Measurements from ENCODE around the gene NCS1. TPM values are rescaled to one million over a fixed set of nuclear protein-coding genes. Genes with fewer than 3 reads are reported as not detected.

NCS1 gene
- polyA plus RNA-seq, 3 donors = not detected

DNA sequence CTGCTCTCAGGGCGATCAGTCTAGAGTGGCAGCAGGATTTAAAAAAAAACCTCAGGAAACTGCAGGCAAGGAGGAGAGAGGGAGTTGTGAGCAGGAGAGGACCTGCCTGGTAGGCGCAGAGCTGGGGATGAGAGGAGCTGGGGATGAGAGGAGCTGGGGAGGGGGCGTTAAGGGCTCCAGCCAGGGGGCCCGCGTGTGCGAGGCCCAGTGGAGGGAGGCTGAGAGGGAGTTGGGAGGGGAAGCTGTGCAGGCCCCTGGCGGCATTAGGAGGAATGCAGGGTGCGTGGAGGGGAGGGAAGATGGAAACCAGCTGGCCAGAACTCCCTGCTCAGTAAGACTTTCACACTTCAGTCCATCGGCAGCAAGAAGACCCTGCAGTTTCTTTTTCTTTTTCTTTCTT, 48.1 kb downstream of the NCS1 start:
- Histone ChIP-seq H3K4me3 (replicated peaks in 1 of 3; ENCODE audit: low read depth in 2 of 3, low read length in 3 of 3) (no peak overlapping the region), H3K36me3 (replicated peaks in 1 of 2; ENCODE audit: control insufficient read depth in 1 of 2, insufficient read depth in 2 of 2, low read length in 2 of 2) (no peaks in the 10 kb centered on the region), H3K4me1 (ENCODE audit: control insufficient read depth in 1 of 2, insufficient read depth in 2 of 2, low read length in 2 of 2) (no peaks in the 10 kb centered on the region), H3K9me3 (replicated peaks in 1 of 2; ENCODE audit: control insufficient read depth in 1 of 2, insufficient read depth in 1 of 2, low read length in 2 of 2) (no peaks in the 10 kb centered on the region), H4K20me1 (ENCODE audit: insufficient read depth, low read length) (no peaks in the 10 kb centered on the region), H3K27me3 (ENCODE audit: control insufficient read depth in 2 of 2, insufficient read depth in 2 of 2, low read length in 2 of 2) (no peaks in the 10 kb centered on the region), H3K79me2 (ENCODE audit: insufficient read depth, low read length) (no peaks in the 10 kb centered on the region), H3K4me2 (replicated peaks; ENCODE audit: extremely low read depth, low read length, poor library complexity, severe bottlenecking) (no peak overlapping the region), H3K27ac (ENCODE audit: low read depth in 1 of 2, low read length in 2 of 2) (no peak overlapping the region), H3K9ac (ENCODE audit: insufficient read depth, low read length, poor library complexity, severe bottlenecking) (no peak overlapping the region), H2AFZ (ENCODE audit: insufficient read depth, low read depth, low read length, poor library complexity, severe bottlenecking) (no peak overlapping the region)
- TF ChIP-seq, protein P1, sequence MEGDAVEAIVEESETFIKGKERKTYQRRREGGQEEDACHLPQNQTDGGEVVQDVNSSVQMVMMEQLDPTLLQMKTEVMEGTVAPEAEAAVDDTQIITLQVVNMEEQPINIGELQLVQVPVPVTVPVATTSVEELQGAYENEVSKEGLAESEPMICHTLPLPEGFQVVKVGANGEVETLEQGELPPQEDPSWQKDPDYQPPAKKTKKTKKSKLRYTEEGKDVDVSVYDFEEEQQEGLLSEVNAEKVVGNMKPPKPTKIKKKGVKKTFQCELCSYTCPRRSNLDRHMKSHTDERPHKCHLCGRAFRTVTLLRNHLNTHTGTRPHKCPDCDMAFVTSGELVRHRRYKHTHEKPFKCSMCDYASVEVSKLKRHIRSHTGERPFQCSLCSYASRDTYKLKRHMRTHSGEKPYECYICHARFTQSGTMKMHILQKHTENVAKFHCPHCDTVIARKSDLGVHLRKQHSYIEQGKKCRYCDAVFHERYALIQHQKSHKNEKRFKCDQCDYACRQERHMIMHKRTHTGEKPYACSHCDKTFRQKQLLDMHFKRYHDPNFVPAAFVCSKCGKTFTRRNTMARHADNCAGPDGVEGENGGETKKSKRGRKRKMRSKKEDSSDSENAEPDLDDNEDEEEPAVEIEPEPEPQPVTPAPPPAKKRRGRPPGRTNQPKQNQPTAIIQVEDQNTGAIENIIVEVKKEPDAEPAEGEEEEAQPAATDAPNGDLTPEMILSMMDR (IDR thresholded peaks at IDR 0.05) = no peak
- H3K27me3 Mint-ChIP-seq (ENCODE audit: low read depth in 3 of 3) = peaks cover 0 to 5% (median 0%) of the 10 kb centered on the region in 3 donors
- H3K4me3 Mint-ChIP-seq = peak overlapping the region in 1 of 2 donors; percentile 42
- WGBS (ENCODE audit: insufficient coverage) = 77% methylated on average over 6 of the region's 9 CpGs
- no peaks in the 10 kb centered on the region for H3K4me1 Mint-ChIP-seq
- no peaks in the 10 kb centered on the region for H3K9me3 Mint-ChIP-seq
- intact Hi-C loops (cut with micrococcal nuclease) = no loop called here
- H3K27ac Mint-ChIP-seq = peak overlapping the region in 2 of 7 donors; percentile 5 to 64
- no peaks in the 10 kb centered on the region for H3K36me3 Mint-ChIP-seq
- DNase-seq = no peak

DNA sequence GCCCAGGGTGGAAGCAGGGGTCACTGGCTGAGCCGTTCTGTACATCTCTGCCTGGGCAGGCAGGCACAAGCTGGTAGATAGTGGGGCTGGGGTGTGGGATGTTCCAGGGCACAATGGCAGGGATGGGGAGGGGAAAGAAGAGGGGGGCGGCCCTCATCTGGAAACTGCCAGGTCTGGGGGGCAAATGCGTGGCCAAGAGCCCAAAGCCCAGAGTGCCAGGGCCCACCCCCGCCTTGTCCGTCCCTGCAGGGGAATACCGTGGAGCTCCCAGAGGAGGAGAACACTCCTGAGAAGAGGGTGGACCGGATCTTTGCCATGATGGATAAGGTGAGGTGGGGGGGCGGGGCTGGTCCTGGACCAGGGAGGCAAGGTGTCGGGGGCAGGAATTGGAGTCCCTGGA, 50.6 kb downstream of the NCS1 start:
- H3K9me3 ChIP-seq (replicated peaks in 1 of 2; ENCODE audit: control insufficient read depth in 1 of 2, insufficient read depth in 1 of 2, low read length in 2 of 2) = peaks cover 3 to 6% of the 10 kb centered on the region in 2 donors
- H3K4me1 Mint-ChIP-seq = no peaks in the 10 kb centered on the region
- H2AFZ ChIP-seq (ENCODE audit: insufficient read depth, low read depth, low read length, poor library complexity, severe bottlenecking) = no peak overlapping the region
- H4K20me1 ChIP-seq (ENCODE audit: insufficient read depth, low read length) = no peaks in the 10 kb centered on the region
- H3K4me3 ChIP-seq (replicated peaks in 1 of 3; ENCODE audit: low read depth in 2 of 3, low read length in 3 of 3) = no peak overlapping the region
- H3K27me3 ChIP-seq (ENCODE audit: control insufficient read depth in 2 of 2, insufficient read depth in 2 of 2, low read length in 2 of 2) = no peaks in the 10 kb centered on the region
- no peak overlapping the region for H3K27ac Mint-ChIP-seq
- TF ChIP-seq, protein P1 (IDR thresholded peaks at IDR 0.05) = no peak
- H3K36me3 ChIP-seq (replicated peaks in 1 of 2; ENCODE audit: control insufficient read depth in 1 of 2, insufficient read depth in 2 of 2, low read length in 2 of 2) = no peaks in the 10 kb centered on the region
- H3K9ac ChIP-seq (ENCODE audit: insufficient read depth, low read length, poor library complexity, severe bottlenecking) = no peak overlapping the region
- no peaks in the 10 kb centered on the region for H3K4me1 ChIP-seq (ENCODE audit: control insufficient read depth in 1 of 2, insufficient read depth in 2 of 2, low read length in 2 of 2)
- no peak for DNase-seq
- intact Hi-C loops (cut with micrococcal nuclease) = no loop called here
- peaks cover under 1 to 8% (median 4%) of the 10 kb centered on the region in 7 donors for H3K9me3 Mint-ChIP-seq
- WGBS (ENCODE audit: insufficient coverage) = 95% methylated on average over 9 of the region's 9 CpGs
- no peak overlapping the region for H3K4me3 Mint-ChIP-seq
- peaks cover 0 to 5% (median 0%) of the 10 kb centered on the region in 3 donors for H3K27me3 Mint-ChIP-seq (ENCODE audit: low read depth in 3 of 3)
- no peak overlapping the region for H3K27ac ChIP-seq (ENCODE audit: low read depth in 1 of 2, low read length in 2 of 2)
- H3K36me3 Mint-ChIP-seq = no peaks in the 10 kb centered on the region
- H3K4me2 ChIP-seq (replicated peaks; ENCODE audit: extremely low read depth, low read length, poor library complexity, severe bottlenecking) = no peak overlapping the region
- H3K79me2 ChIP-seq (ENCODE audit: insufficient read depth, low read length) = no peaks in the 10 kb centered on the region
